Fibroblast of lung (primary cell): ENCODE results near the gene DLG2. TPM values are rescaled to one million over a fixed set of nuclear protein-coding genes. Genes with fewer than 3 reads are reported as not detected.

Source experiments
- DNase-seq, 2 donors: peaks; one replicate each; pipeline versions ENCODE4 v3.0.0 to v3.0.0-alpha.2; 2010; ENCODE audit warnings: low read depth in 2 of 2
- H2AFZ ChIP-seq: 2 replicates; pipeline ENCODE4 v1.5.1; 2012; ENCODE audit warnings: low read length, control low read depth, inconsistent platforms
- H3K27ac ChIP-seq: 2 replicates; pipeline ENCODE4 v1.5.1; 2011; ENCODE audit warnings: low read length, control low read depth; ENCODE audit not compliant: insufficient read depth
- H3K27me3 ChIP-seq: 2 replicates; pipeline ENCODE4 v1.5.1; 2011; ENCODE audit warnings: mild to moderate bottlenecking, low read length; ENCODE audit not compliant: control insufficient read depth, insufficient read depth
- H3K36me3 ChIP-seq: 2 replicates; pipeline ENCODE4 v1.5.1; 2011; ENCODE audit warnings: low read length; ENCODE audit not compliant: control insufficient read depth, insufficient read depth
- H3K4me1 ChIP-seq: 2 replicates; pipeline ENCODE4 v1.5.1; 2011; ENCODE audit warnings: low read length; ENCODE audit not compliant: control insufficient read depth, insufficient read depth; ENCODE audit errors: extremely low read depth
- H3K4me2 ChIP-seq: 2 replicates; pipeline ENCODE4 v1.5.1; 2011; ENCODE audit warnings: low read length, control low read depth; ENCODE audit not compliant: insufficient read depth; ENCODE audit errors: extremely low read depth
- H3K4me3 ChIP-seq, 4 experiments: fragments of 200-600 bp in 1 of 4; sonication (generic) in 1 of 4; replicated peaks in 1 of 4; 2 replicates each; pipeline ENCODE4 v1.5.1; 2011 to 2016; ENCODE audit warnings: low read length in 4 of 4, low read depth in 3 of 4, mild to moderate bottlenecking in 3 of 4, control low read depth in 2 of 4, inconsistent platforms in 1 of 4, mixed read lengths in 1 of 4; ENCODE audit not compliant: insufficient read depth in 1 of 4; ENCODE audit errors: control extremely low read depth in 1 of 4
- H3K79me2 ChIP-seq: 2 replicates; pipeline ENCODE4 v1.5.1; 2012; ENCODE audit warnings: mild to moderate bottlenecking, low read length, inconsistent platforms; ENCODE audit not compliant: control insufficient read depth, insufficient read depth
- H3K9ac ChIP-seq: 2 replicates; pipeline ENCODE4 v1.5.1; 2011; ENCODE audit warnings: mild to moderate bottlenecking, low read length, control low read depth; ENCODE audit not compliant: insufficient read depth
- H3K9me3 ChIP-seq: 2 replicates; pipeline ENCODE4 v1.5.1; 2012; ENCODE audit warnings: low read depth, low read length; ENCODE audit not compliant: control insufficient read depth, insufficient read depth
- H4K20me1 ChIP-seq: 2 replicates; pipeline ENCODE4 v1.5.1; 2011; ENCODE audit warnings: low read length; ENCODE audit not compliant: control insufficient read depth, insufficient read depth; ENCODE audit errors: extremely low read depth
- EZH2 ChIP-seq: IDR thresholded peaks from 2 replicates; pipeline ENCODE4 v1.5.1; 2012; ENCODE audit warnings: low read length, control low read depth, mild to moderate bottlenecking; ENCODE audit errors: missing control alignments
- polyA plus RNA-seq, 2 donors: library from polyadenylated mRNA; depleted of rRNA in 1 of 2; stranded (reverse) in 1 of 2; unstranded in 1 of 2; fragments of >200 nt; gene quantifications; 2 replicates each; pipeline ENCODE4 v1.2.1, GENCODE V29; 2011 to 2012; ENCODE audit warnings: missing spikeins in 1 of 2
- total RNA-seq: library from RNA; depleted of rRNA; stranded (reverse); fragments of >200 nt; gene quantifications from 2 replicates; pipeline ENCODE4 v1.2.1, GENCODE V29; 2014
- TF ChIP-seq, protein P1 (sequence below), 2 donors: IDR thresholded peaks in 1 of 2; conservative IDR thresholded peaks in 1 of 2; 1 replicate in 1 of 2; 2 replicates in 1 of 2; pipeline ENCODE4 v1.5.1; 2011 to 2012; ENCODE audit warnings: low read length in 2 of 2, control low read depth in 1 of 2, inconsistent platforms in 1 of 2, low read depth in 1 of 2, mild to moderate bottlenecking in 1 of 2

The DLG2 gene
- total and polyA plus RNA-seq, 2 donors (not counting 1 experiment from before 2014, with no cell fraction given) = 0.77 to 2.3 TPM

DNA sequence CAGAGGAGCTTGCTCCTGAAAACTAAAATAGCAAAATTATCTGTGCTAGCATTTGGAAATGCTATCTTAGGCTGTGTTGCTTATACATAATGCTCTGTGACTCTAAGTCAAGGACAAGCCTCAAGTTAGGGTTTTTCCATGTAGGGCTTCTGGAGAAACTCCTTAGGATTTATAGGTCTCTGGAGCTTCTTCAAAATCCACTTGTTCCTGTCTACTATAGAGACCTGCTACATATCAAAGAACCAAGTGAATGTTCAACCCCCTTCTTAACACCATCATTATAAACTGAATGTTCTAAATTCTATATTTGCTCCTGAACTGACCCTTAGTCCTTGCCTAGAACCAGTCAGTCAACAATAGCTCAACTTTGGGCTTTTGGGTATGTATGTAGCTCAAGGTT lies 1817.9 kb downstream of the DLG2 start:
- Histone ChIP-seq H3K4me2 (no peak overlapping the region), H3K9me3 (no peaks in the 10 kb centered on the region), H3K27me3 (peaks cover 4% of the 10 kb centered on the region), H4K20me1 (no peaks in the 10 kb centered on the region), H3K4me1 (no peaks in the 10 kb centered on the region), H3K4me3 (no peak overlapping the region), H2AFZ (no peak overlapping the region), H3K27ac (no peak overlapping the region), H3K9ac (no peak overlapping the region), H3K36me3 (no peaks in the 10 kb centered on the region), H3K79me2 (no peaks in the 10 kb centered on the region)
- TF ChIP-seq, protein P1, sequence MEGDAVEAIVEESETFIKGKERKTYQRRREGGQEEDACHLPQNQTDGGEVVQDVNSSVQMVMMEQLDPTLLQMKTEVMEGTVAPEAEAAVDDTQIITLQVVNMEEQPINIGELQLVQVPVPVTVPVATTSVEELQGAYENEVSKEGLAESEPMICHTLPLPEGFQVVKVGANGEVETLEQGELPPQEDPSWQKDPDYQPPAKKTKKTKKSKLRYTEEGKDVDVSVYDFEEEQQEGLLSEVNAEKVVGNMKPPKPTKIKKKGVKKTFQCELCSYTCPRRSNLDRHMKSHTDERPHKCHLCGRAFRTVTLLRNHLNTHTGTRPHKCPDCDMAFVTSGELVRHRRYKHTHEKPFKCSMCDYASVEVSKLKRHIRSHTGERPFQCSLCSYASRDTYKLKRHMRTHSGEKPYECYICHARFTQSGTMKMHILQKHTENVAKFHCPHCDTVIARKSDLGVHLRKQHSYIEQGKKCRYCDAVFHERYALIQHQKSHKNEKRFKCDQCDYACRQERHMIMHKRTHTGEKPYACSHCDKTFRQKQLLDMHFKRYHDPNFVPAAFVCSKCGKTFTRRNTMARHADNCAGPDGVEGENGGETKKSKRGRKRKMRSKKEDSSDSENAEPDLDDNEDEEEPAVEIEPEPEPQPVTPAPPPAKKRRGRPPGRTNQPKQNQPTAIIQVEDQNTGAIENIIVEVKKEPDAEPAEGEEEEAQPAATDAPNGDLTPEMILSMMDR (conservative IDR thresholded peaks at IDR 0.05 in 1 of 2, IDR thresholded peaks at IDR 0.05 in 1 of 2; ENCODE audit: low read depth in 1 of 2, low read length in 2 of 2) = no peak
- TF ChIP-seq EZH2 = no peak
- DNase-seq = no peak

DNA sequence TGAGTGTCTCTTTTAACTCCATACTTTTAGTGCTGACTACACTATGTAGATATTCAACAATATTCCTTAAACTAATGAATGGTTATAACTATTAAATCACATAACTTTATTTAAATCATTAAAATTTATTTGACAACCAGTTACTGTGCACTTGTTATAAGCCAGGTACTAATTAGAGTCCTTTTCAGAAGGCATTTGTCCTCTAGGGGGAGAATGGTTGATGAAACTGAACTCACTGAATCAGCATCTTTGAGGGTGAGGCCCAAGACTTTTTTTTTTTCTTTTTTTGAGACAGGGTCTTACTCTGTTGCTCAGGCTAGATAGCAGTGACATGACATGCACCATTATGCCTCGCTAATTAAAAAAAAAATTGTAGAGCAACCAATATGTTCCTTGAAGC lies 1825.3 kb downstream of the DLG2 start:
- no peaks in the 10 kb centered on the region for H3K27me3 ChIP-seq
- H3K36me3 ChIP-seq = no peaks in the 10 kb centered on the region
- no peak overlapping the region for H3K4me2 ChIP-seq
- no peaks in the 10 kb centered on the region for H4K20me1 ChIP-seq
- H3K4me3 ChIP-seq = no peak overlapping the region
- H3K79me2 ChIP-seq = no peaks in the 10 kb centered on the region
- DNase-seq = no peak
- H3K27ac ChIP-seq = no peak overlapping the region
- TF ChIP-seq, protein P1 (conservative IDR thresholded peaks at IDR 0.05 in 1 of 2, IDR thresholded peaks at IDR 0.05 in 1 of 2; ENCODE audit: low read depth in 1 of 2, low read length in 2 of 2) = peak in 1 of 2 donors; percentile 18
- TF ChIP-seq EZH2 = no peak
- H3K9ac ChIP-seq = no peak overlapping the region
- no peak overlapping the region for H2AFZ ChIP-seq
- no peaks in the 10 kb centered on the region for H3K4me1 ChIP-seq
- no peaks in the 10 kb centered on the region for H3K9me3 ChIP-seq

DNA sequence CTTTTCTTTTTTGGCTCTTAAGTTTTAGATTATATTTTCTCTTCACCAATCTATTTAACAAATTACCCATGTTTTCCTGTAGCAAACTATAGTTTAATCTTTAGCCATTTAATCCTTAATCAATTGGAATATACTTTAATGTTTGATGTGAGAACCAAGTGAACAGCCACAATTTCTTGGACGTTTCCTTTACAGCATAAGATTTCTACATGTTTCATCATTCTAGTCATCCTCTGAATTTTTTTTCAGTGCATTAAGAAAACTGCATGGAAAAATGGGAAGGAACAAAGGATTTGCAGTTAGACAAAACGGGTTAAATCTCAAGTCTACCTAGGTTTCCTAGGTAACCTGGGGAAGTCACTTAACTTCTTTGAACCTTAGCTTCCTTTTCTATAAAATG lies 1833.8 kb downstream of the DLG2 start:
- Histone ChIP-seq H4K20me1 (no peaks in the 10 kb centered on the region), H3K36me3 (no peaks in the 10 kb centered on the region), H3K4me1 (no peaks in the 10 kb centered on the region), H3K9ac (no peak overlapping the region), H2AFZ (no peak overlapping the region), H3K79me2 (no peaks in the 10 kb centered on the region), H3K27me3 (no peaks in the 10 kb centered on the region), H3K9me3 (no peaks in the 10 kb centered on the region), H3K4me2 (no peak overlapping the region), H3K27ac (no peak overlapping the region), H3K4me3 (no peak overlapping the region)
- no peak for TF ChIP-seq EZH2
- TF ChIP-seq, protein P1 (conservative IDR thresholded peaks at IDR 0.05 in 1 of 2, IDR thresholded peaks at IDR 0.05 in 1 of 2; ENCODE audit: low read depth in 1 of 2, low read length in 2 of 2) = no peak
- peak in 1 of 2 donors; percentile 53 for DNase-seq
